Fibroblast of mammary gland (primary cell): ENCODE measurements around the gene GPATCH4.
"Not testable (repeated sequence)": the region's sequence is repeated elsewhere in the genome, so short reads cannot be mapped to it uniquely, and the experiment has no call there.

Source experiments
- DNase-seq: peaks from one replicate; pipeline ENCODE4 v3.0.0-alpha.2; 2010; ENCODE audit warnings: low read depth
- H3K4me3 ChIP-seq: 2 replicates; pipeline ENCODE4 v1.5.1; 2011; ENCODE audit warnings: low read depth, mild to moderate bottlenecking, low read length, moderate library complexity; ENCODE audit not compliant: control insufficient read depth
- CTCF ChIP-seq: conservative IDR thresholded peaks from 2 replicates; pipeline ENCODE4 v1.5.1; 2011; ENCODE audit warnings: low read depth, low read length, inconsistent platforms; ENCODE audit not compliant: control insufficient read depth, insufficient read depth

GPATCH4 gene

GRCh38 chr1:156556354-156556753, 44.9 kb downstream of the GPATCH4 start:
- TF ChIP-seq CTCF = no peak
- H3K4me3 ChIP-seq = no peak overlapping the region
- no peak for DNase-seq

GRCh38 chr1:156555715-156556114, 45.6 kb downstream of the GPATCH4 start:
- TF ChIP-seq CTCF = no peak
- H3K4me3 ChIP-seq = no peak overlapping the region
- no peak for DNase-seq

- no peak for TF ChIP-seq CTCF
Measured at GRCh38 chr1:156554971-156555370, 46.3 kb downstream of the GPATCH4 start.

DNA sequence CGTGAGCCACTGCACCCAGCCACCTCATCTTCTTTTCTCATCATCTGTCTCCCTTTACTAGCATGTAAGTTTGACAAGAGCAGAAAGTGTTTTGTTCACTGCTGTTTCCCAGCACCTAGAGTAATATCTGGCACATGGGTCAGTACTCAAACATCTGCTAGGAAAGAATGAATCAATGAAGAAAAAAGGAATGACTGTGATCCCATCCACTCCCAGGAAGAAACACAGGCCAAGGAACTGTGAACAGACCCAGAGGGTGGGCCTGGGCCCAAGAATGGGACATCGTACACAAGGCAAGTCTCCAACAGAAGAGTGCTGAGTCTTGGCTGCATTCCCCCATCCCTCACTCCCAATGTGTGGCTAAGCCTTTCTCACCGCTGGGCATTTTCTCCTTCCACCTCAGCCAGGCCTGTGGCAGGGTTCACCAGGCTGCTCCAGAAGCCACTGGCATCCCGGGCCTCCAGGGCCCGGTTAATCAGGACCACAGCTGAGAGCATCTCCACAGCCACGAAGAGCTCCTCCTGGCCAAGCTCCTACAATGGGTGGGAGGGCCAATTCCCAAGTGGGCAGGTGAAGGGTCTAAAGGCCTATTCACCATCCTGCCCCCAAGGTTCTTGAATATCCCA, 47.3 kb downstream of the GPATCH4 start:
- TF ChIP-seq CTCF = no peak
- no peak overlapping the region for H3K4me3 ChIP-seq
- DNase-seq = no peak

More at GRCh38 chr1:156554971-156555370, 46.3 kb downstream of the GPATCH4 start:
- H3K4me3 ChIP-seq = no peak overlapping the region
- no peak for DNase-seq

DNA sequence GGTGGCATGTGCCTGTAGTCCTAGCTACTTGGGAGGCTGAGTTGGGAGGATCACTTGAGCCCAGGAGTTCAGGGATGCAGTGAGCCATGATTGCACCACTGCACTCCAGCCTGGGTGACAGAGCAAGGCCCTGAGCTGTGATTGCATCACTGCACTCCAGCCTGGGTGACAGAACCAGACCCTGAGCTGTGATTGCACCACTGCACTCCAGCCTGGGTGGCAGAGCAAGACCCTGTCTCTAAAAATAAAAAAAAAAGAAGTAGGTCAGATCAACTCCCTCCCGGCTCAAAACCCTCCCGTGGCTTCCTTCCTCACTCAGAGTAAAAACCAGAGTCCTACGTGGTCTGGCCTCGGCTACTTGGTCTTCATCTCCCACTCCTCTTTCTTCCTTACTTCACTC, 48.3 kb downstream of the GPATCH4 start:
- not testable (repeated sequence) for H3K4me3 ChIP-seq
- DNase-seq = peak; percentile 16

DNA sequence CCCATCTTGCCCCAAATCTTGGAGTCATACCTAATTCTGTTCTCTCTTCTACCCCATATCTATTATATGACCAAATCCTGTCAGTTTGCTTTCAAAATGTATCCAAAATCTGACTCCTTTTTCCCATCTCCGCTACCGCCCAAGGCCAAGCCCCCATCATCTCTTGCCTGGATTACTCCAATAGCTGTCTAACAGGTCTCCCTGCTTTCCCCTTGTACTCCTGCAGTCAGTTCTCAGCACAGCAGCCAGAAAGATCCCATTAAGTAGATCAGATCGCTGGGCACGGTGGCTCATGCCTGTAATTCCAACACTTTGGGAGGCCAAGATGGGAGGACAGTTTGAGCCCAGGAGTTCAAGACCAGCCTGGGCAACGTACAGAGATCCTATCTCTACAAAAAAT, 48.8 kb downstream of the GPATCH4 start:
- no peak overlapping the region for H3K4me3 ChIP-seq
- DNase-seq = no peak
- no peak for TF ChIP-seq CTCF

- TF ChIP-seq CTCF = no peak
- peak; percentile 68 for DNase-seq
Measured at GRCh38 chr1:156551869-156552268, 49.4 kb downstream of the GPATCH4 start.

More at GRCh38 chr1:156551869-156552268, 49.4 kb downstream of the GPATCH4 start:
- no peak overlapping the region for H3K4me3 ChIP-seq
